HFF-Myc (cell line): Measurements from ENCODE around the gene TOMM20L.
"Not testable (repeated sequence)": the region's sequence is repeated elsewhere in the genome, so short reads cannot be mapped to it uniquely, and the experiment has no call there.

Source experiments
- DNase-seq: peaks from one replicate; pipeline ENCODE4 v3.0.0-alpha.2; 2011; ENCODE audit warnings: low read depth; ENCODE audit errors: extremely low read depth
- H3K4me3 ChIP-seq: replicated peaks from 2 replicates; pipeline ENCODE4 v1.5.1; 2011; ENCODE audit warnings: low read depth, mild to moderate bottlenecking, control low read depth, low read length
- CTCF ChIP-seq: IDR thresholded peaks from 2 replicates; pipeline ENCODE4 v1.5.1; 2012; ENCODE audit warnings: mild to moderate bottlenecking, low read depth, low read length, control low read depth; ENCODE audit errors: missing control alignments

TOMM20L gene

GRCh38 chr14:58395812-58396788 lies at the start of gene TOMM20L:
Gene TOMM20L (plus strand): TSS chr14:58395930. CDS start chr14:58395958, 28 bp downstream.
- H3K4me3 ChIP-seq = peak within 1 kb of the TSS; percentile 33
- TF ChIP-seq CTCF = peak; percentile 42
- no peak for DNase-seq

GRCh38 chr14:58353516-58354299 lies 42.0 kb upstream of the TOMM20L start:
- H3K4me3 ChIP-seq = no peak overlapping the region
- DNase-seq = no peak
- no peak for TF ChIP-seq CTCF

- no peak overlapping the region for H3K4me3 ChIP-seq
- no peak for DNase-seq
Measured at GRCh38 chr14:58354808-58355207, 40.9 kb upstream of the TOMM20L start.

GRCh38 chr14:58356268-58356667 lies 39.5 kb upstream of the TOMM20L start:
- DNase-seq = peak; percentile 5
- no peak for TF ChIP-seq CTCF
- H3K4me3 ChIP-seq = no peak overlapping the region

More at GRCh38 chr14:58354808-58355207, 40.9 kb upstream of the TOMM20L start:
- TF ChIP-seq CTCF = no peak

- not testable (repeated sequence) for DNase-seq, H3K4me3 ChIP-seq
Measured at GRCh38 chr14:58362272-58362671, 33.5 kb upstream of the TOMM20L start.

- no peak overlapping the region for H3K4me3 ChIP-seq
- peak; percentile 9 for DNase-seq
- no peak for TF ChIP-seq CTCF
Measured at GRCh38 chr14:58362798-58363412, 32.8 kb upstream of the TOMM20L start.

GRCh38 chr14:58364316-58364715 lies 31.4 kb upstream of the TOMM20L start:
- H3K4me3 ChIP-seq = no peak overlapping the region
- no peak for TF ChIP-seq CTCF
- no peak for DNase-seq
